Measurements from ENCODE around the gene SPRR1A.

The SPRR1A gene

DNA sequence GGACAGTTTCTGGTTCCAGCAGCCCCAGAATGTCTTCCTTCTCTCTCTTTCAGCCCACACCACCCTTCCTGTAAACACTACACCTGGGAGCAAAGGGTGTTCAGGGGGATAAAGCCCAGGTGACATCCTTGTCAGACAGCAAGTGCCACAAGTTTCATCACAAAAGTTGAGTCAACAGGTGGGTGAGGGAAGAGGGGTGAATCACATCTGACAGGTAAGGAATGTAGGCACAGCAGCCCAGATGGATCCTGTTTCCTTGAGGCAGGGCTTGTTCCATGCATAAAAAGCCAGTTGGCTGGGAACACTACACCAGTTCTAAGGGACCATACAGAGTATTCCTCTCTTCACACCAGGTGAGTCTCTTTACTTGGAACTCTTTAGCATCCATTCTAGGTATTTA, 47.0 kb downstream of the SPRR1A start, which contains the start of gene SPRR1B:
SPRR1B (plus strand) TSS at position 309 of the 400 bp plus-strand sequence. CDS start 1,143 bp downstream, outside the sequence.
- DNase-seq (ENCODE audit: low read depth in 2 of 2): no peak

DNA sequence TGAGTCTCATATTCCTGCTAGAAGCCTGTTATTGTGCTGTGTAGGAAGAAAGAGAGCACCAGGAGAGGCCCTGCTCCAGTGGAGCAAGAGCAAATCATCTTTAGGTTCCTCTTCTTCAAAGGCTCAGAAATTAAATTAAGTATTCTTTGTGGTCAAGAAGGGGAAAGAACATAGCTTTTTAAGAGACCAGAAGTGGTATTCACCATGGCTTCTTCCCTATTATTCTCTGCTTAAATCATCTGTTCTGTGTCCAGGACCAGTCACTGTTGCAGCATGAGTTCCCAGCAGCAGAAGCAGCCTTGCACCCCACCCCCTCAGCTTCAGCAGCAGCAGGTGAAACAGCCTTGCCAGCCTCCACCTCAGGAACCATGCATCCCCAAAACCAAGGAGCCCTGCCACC, 48.2 kb downstream of the SPRR1A start:
- DNase-seq (ENCODE audit: low read depth in 2 of 2): no peak

DNA sequence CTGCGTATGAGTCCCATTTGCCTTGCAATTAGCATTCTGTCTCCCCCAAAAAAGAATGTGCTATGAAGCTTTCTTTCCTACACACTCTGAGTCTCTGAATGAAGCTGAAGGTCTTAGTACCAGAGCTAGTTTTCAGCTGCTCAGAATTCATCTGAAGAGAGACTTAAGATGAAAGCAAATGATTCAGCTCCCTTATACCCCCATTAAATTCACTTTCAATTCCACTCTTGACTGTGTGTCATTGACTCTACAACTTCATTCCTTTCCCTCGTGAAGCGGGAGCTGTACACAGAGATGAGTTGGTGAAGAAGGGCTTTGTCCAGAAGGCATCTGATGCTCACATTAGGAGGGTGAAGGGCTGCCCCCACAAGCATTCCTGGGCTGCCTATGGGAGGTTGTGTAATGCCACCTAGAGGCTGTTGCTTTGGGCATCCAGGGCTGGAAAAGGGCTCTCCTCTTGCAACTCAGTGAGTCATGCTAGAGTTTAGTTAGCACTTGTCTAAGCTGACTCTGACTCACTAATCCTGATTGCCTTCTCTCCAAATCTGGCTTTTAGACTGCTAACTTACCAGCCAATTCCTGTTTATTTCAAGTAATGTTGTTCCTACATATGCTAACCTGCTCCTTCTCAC, 48.9 kb downstream of the SPRR1A start:
- DNase-seq (ENCODE audit: low read depth in 2 of 2): no peak

GRCh38 chr1:153035211-153035610, 51.3 kb downstream of the SPRR1A start:
- DNase-seq (ENCODE audit: low read depth in 2 of 2): no peak
